Endothelial cell of umbilical vein (primary cell): Measurements from ENCODE around the gene CLSTN1. TPM values are rescaled to one million over a fixed set of nuclear protein-coding genes. Genes with fewer than 3 reads are reported as not detected.

Source experiments
- BruUV-seq: library from RNA; stranded (reverse); fragments of 400-500 nt; replicated peaks from 2 replicates; lab custom pipeline; 2021; lab: Mats Ljungman, UMichigan
- CTCF ChIA-PET: fragments of 300-600, 350-600 bp; sonication (Branson Sonifier 250); formaldehyde crosslinking; loops from one replicate; lab custom pipeline; 2021; ENCODE audit warnings: antibody characterized with exemption, inconsistent platforms; lab: Charles Lee
- POLR2A ChIA-PET: fragments of 300-600, 350-600 bp; sonication (Branson Sonifier 250); formaldehyde crosslinking; loops from one replicate; lab custom pipeline; 2021; ENCODE audit warnings: antibody characterized with exemption, inconsistent platforms; lab: Charles Lee
- DNase-seq: peaks from one replicate; pipeline ENCODE4 v3.0.0-alpha.2; 2011; ENCODE audit warnings: low read depth, low spot score
- FAIRE-seq: peaks from 2 replicates; lab custom pipeline; 2011; peaks lifted over from hg19 to GRCh38; lab: Jason Lieb, UNC
- H2AFZ ChIP-seq: 2 replicates; pipeline ENCODE4 v1.6.0; 2012; ENCODE audit warnings: low read depth, low read length, control low read depth, inconsistent platforms
- H3K27ac ChIP-seq: 2 replicates; pipeline ENCODE4 v1.5.1; 2011; ENCODE audit warnings: low read depth, mild to moderate bottlenecking, control low read depth, low read length, moderate library complexity; ENCODE audit not compliant: insufficient read depth
- H3K27me3 ChIP-seq, 2 experiments: 2 replicates each; pipeline versions ENCODE4 v1.6.0 to v1.6.1; 2011; ENCODE audit warnings: low read length in 2 of 2, mixed read lengths in 1 of 2; ENCODE audit not compliant: control insufficient read depth in 2 of 2, insufficient read depth in 2 of 2
- H3K36me3 ChIP-seq, 2 experiments: 2 replicates in 1 of 2; 3 replicates in 1 of 2; pipeline ENCODE4 v1.5.1; 2011; ENCODE audit warnings: low read length in 2 of 2, mild to moderate bottlenecking in 1 of 2, moderate library complexity in 1 of 2; ENCODE audit not compliant: control insufficient read depth in 2 of 2, insufficient read depth in 2 of 2; ENCODE audit errors: extremely low read depth in 1 of 2
- H3K4me1 ChIP-seq: 3 replicates; pipeline ENCODE4 v1.5.1; 2011; ENCODE audit warnings: mild to moderate bottlenecking, low read length; ENCODE audit not compliant: control insufficient read depth, insufficient read depth; ENCODE audit errors: extremely low read depth
- H3K4me2 ChIP-seq: 2 replicates; pipeline ENCODE4 v1.6.1; 2011; ENCODE audit warnings: low read length, control low read depth, mixed read lengths; ENCODE audit not compliant: insufficient read depth
- H3K4me3 ChIP-seq, 3 experiments: fragments of 200-600 bp in 1 of 3; sonication (generic), shearing (Covaris generic) in 1 of 3; replicated peaks in 1 of 3; 2 replicates each; pipeline ENCODE4 v1.5.1; 2011 to 2016; ENCODE audit warnings: control low read depth in 3 of 3, low read length in 3 of 3, mild to moderate bottlenecking in 2 of 3, inconsistent platforms in 1 of 3, low read depth in 1 of 3, moderate library complexity in 1 of 3; ENCODE audit not compliant: insufficient read depth in 1 of 3
- H3K79me2 ChIP-seq: 2 replicates; pipeline ENCODE4 v1.6.0; 2012; ENCODE audit warnings: low read length, inconsistent platforms; ENCODE audit not compliant: control insufficient read depth, insufficient read depth
- H3K9ac ChIP-seq: replicated peaks from 2 replicates; pipeline ENCODE3; 2011; ENCODE audit warnings: low read length, control low read depth; ENCODE audit not compliant: insufficient read depth; ENCODE audit errors: extremely low read depth
- H3K9me1 ChIP-seq: replicated peaks from 3 replicates; pipeline ENCODE4 v1.6.0; 2011; ENCODE audit warnings: mild to moderate bottlenecking, low read length; ENCODE audit not compliant: control insufficient read depth, insufficient read depth; ENCODE audit errors: extremely low read depth
- H3K9me3 ChIP-seq: replicated peaks from 2 replicates; pipeline ENCODE4 v1.5.1; 2012; ENCODE audit warnings: low read length, inconsistent platforms; ENCODE audit not compliant: control insufficient read depth, insufficient read depth
- H4K20me1 ChIP-seq: replicated peaks from 2 replicates; pipeline ENCODE3; 2011; ENCODE audit warnings: mild to moderate bottlenecking, low read length; ENCODE audit not compliant: control insufficient read depth, insufficient read depth; ENCODE audit errors: extremely low read depth
- GATA2 ChIP-seq: IDR thresholded peaks from 2 replicates; pipeline ENCODE4 v1.7.0; 2011; ENCODE audit warnings: low read depth, mild to moderate bottlenecking, moderate library complexity, mixed read lengths, low read length; ENCODE audit not compliant: insufficient read length, insufficient read depth
- JUN ChIP-seq: IDR thresholded peaks from 2 replicates; pipeline ENCODE4 v1.6.1; 2011; ENCODE audit warnings: borderline replicate concordance, low read depth; ENCODE audit not compliant: insufficient read length, insufficient read depth
- POLR2AphosphoS5 ChIP-seq: IDR thresholded peaks from 2 replicates; pipeline ENCODE4 v1.6.1; 2012; ENCODE audit warnings: low read depth, mild to moderate bottlenecking, control low read depth, low read length, moderate library complexity; ENCODE audit not compliant: insufficient read depth
- dilution Hi-C: fragments of 300-500 bp; cut with MboI; formaldehyde crosslinking; loops from one replicate; pipeline ENCODE4 v1.15.0; 2019; ENCODE audit warnings: low sequenced_read_pairs; ENCODE audit not compliant: extremely low pct_ligation_motif_present
- intact Hi-C: fragments of 100-400 bp; cut with micrococcal nuclease; formaldehyde crosslinking; loops from one replicate; pipeline ENCODE4 v1.10.0; 2022
- polyA plus RNA-seq, 4 experiments: library from polyadenylated mRNA; depleted of rRNA in 3 of 4; stranded (reverse) in 3 of 4; unstranded in 1 of 4; fragments of >200 nt; gene quantifications; 2 replicates each; pipeline versions ENCODE4 v1.2.1 to v1.2.3, GENCODE V29; 2011 to 2012; ENCODE audit warnings: missing spikeins in 1 of 4
- total RNA-seq: library from RNA; stranded (reverse); gene quantifications from 2 replicates; pipeline ENCODE4 v1.2.3, GENCODE V29; 2021
- TF ChIP-seq, protein P1 (sequence below), 2 donors: IDR thresholded peaks; 1 replicate in 1 of 2; 2 replicates in 1 of 2; pipeline ENCODE4 v1.5.1; 2011; ENCODE audit warnings: low read length in 2 of 2, mild to moderate bottlenecking in 2 of 2, moderate library complexity in 2 of 2, control low read depth in 1 of 2, inconsistent platforms in 1 of 2, low read depth in 1 of 2; ENCODE audit not compliant: insufficient read depth in 1 of 2; ENCODE audit errors: extremely low read depth in 1 of 2
- TF ChIP-seq, protein P2 (sequence below): IDR thresholded peaks from 2 replicates; pipeline ENCODE4 v1.6.1; 2011; ENCODE audit not compliant: insufficient read depth, insufficient read length

CLSTN1 gene
- total and polyA plus RNA-seq, 2 donors (not counting 3 experiments of a cell fraction or from before 2014, with no cell fraction given), result 49.1 to 130 TPM

DNA sequence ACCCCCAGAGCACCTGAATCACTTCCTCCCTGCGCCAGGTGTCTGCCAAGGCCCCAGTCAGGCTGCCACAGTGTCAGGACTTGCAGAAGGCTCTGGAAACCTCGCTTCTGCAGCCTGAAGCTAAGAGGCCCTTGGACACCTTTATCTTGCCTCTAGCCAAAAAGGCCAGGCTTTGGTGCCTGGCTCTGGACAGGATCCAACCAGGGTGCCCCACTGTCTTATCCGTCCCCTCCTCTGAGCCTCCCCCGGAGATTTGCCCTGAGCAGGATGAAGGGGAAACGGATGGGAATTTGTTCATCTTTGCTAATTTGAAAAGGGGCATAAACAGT, 12.8 kb upstream of the CLSTN1 start:
- Histone ChIP-seq H3K4me1 (peaks cover 7% of the 10 kb centered on the region), H2AFZ (no peak overlapping the region), H3K4me3 (no peak overlapping the region), H3K36me3 (no peaks in the 10 kb centered on the region), H3K4me2 (no peak overlapping the region), H3K9ac (no peak overlapping the region), H4K20me1 (no peaks in the 10 kb centered on the region), H3K9me3 (no peaks in the 10 kb centered on the region), H3K9me1 (no peaks in the 10 kb centered on the region), H3K79me2 (no peaks in the 10 kb centered on the region), H3K27me3 (no peaks in the 10 kb centered on the region), H3K27ac (no peak overlapping the region)
- BruUV-seq, result no TSS peak
- CTCF ChIA-PET, result interaction anchor here (0.8 to 2.2 kb wide), 7 partner anchors 9 to 52 kb away, joined by 3 to 9 read pairs (median 4); no protein-coding TSS in a partner anchor
- no peak for FAIRE-seq
- TF ChIP-seq POLR2AphosphoS5 (no peak), JUN (no peak), GATA2 (no peak)
- TF ChIP-seq, protein P1, sequence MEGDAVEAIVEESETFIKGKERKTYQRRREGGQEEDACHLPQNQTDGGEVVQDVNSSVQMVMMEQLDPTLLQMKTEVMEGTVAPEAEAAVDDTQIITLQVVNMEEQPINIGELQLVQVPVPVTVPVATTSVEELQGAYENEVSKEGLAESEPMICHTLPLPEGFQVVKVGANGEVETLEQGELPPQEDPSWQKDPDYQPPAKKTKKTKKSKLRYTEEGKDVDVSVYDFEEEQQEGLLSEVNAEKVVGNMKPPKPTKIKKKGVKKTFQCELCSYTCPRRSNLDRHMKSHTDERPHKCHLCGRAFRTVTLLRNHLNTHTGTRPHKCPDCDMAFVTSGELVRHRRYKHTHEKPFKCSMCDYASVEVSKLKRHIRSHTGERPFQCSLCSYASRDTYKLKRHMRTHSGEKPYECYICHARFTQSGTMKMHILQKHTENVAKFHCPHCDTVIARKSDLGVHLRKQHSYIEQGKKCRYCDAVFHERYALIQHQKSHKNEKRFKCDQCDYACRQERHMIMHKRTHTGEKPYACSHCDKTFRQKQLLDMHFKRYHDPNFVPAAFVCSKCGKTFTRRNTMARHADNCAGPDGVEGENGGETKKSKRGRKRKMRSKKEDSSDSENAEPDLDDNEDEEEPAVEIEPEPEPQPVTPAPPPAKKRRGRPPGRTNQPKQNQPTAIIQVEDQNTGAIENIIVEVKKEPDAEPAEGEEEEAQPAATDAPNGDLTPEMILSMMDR (IDR thresholded peaks at IDR 0.05; ENCODE audit: extremely low read depth in 1 of 2, insufficient read depth in 1 of 2, low read depth in 1 of 2, low read length in 2 of 2), result no peak
- TF ChIP-seq, protein P2, sequence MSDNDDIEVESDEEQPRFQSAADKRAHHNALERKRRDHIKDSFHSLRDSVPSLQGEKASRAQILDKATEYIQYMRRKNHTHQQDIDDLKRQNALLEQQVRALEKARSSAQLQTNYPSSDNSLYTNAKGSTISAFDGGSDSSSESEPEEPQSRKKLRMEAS, result no peak
- no peak for DNase-seq
- dilution Hi-C loops (no loop called here), intact Hi-C loops (no loop called here)
- POLR2A ChIA-PET, result no interaction called here
